Keratinocyte (primary cell): Measurements from ENCODE around the gene CLEC16A. TPM values are rescaled to one million over a fixed set of nuclear protein-coding genes. Genes with fewer than 3 reads are reported as not detected.

Experiments used
- DNase-seq: peaks from one replicate; pipeline ENCODE4 v3.0.0-alpha.2; 2011; ENCODE audit warnings: low read depth, missing footprints, low spot score
- FAIRE-seq: peaks from 2 replicates; lab custom pipeline; 2011; peaks lifted over from hg19 to GRCh38; lab: Jason Lieb, UNC
- H2AFZ ChIP-seq: 2 replicates; pipeline ENCODE4 v1.6.0; 2012; ENCODE audit warnings: low read length, control low read depth, inconsistent platforms; ENCODE audit not compliant: control insufficient read depth
- H3K27ac ChIP-seq: 2 replicates; pipeline ENCODE4 v1.5.1; 2011; ENCODE audit warnings: low read length; ENCODE audit not compliant: control insufficient read depth, insufficient read depth
- H3K27me3 ChIP-seq: 3 replicates; pipeline ENCODE4 v1.6.0; 2011; ENCODE audit warnings: low read length; ENCODE audit not compliant: control insufficient read depth, insufficient read depth; ENCODE audit errors: extremely low read depth
- H3K36me3 ChIP-seq, 2 experiments: 2 replicates in 1 of 2; 3 replicates in 1 of 2; pipeline ENCODE4 v1.5.1; 2011; ENCODE audit warnings: low read length in 2 of 2, mild to moderate bottlenecking in 1 of 2; ENCODE audit not compliant: control insufficient read depth in 2 of 2, insufficient read depth in 2 of 2; ENCODE audit errors: extremely low read depth in 1 of 2
- H3K4me1 ChIP-seq: 3 replicates; pipeline ENCODE4 v1.5.1; 2011; ENCODE audit warnings: low read length; ENCODE audit not compliant: control insufficient read depth, insufficient read depth; ENCODE audit errors: extremely low read depth
- H3K4me2 ChIP-seq: 3 replicates; pipeline ENCODE4 v1.6.0; 2011; ENCODE audit warnings: low read depth, low read length; ENCODE audit not compliant: control insufficient read depth, insufficient read depth; ENCODE audit errors: extremely low read depth
- H3K4me3 ChIP-seq, 3 experiments: fragments of 200-600 bp in 1 of 3; sonication (generic) in 1 of 3; 2 replicates in 2 of 3; 3 replicates in 1 of 3; pipeline ENCODE4 v1.5.1; 2011 to 2016; ENCODE audit warnings: low read length in 3 of 3, mild to moderate bottlenecking in 3 of 3, control low read depth in 2 of 3, inconsistent platforms in 1 of 3, low read depth in 1 of 3, mixed read lengths in 1 of 3, mixed run types in 1 of 3, moderate library complexity in 1 of 3; ENCODE audit not compliant: control insufficient read depth in 2 of 3, insufficient read depth in 2 of 3; ENCODE audit errors: extremely low read depth in 1 of 3
- H3K79me2 ChIP-seq: 2 replicates; pipeline ENCODE4 v1.6.0; 2012; ENCODE audit warnings: low read length; ENCODE audit not compliant: control insufficient read depth, insufficient read depth
- H3K9ac ChIP-seq: 3 replicates; pipeline ENCODE4 v1.6.0; 2011; ENCODE audit warnings: low read length; ENCODE audit not compliant: control insufficient read depth, insufficient read depth; ENCODE audit errors: extremely low read depth
- H3K9me1 ChIP-seq: 3 replicates; pipeline ENCODE4 v1.6.0; 2011; ENCODE audit warnings: low read length; ENCODE audit not compliant: control insufficient read depth, insufficient read depth; ENCODE audit errors: extremely low read depth
- H3K9me3 ChIP-seq: 2 replicates; pipeline ENCODE4 v1.5.1; 2012; ENCODE audit warnings: low read depth, low read length; ENCODE audit not compliant: control insufficient read depth
- H4K20me1 ChIP-seq: 3 replicates; pipeline ENCODE4 v1.6.0; 2011; ENCODE audit warnings: low read length; ENCODE audit not compliant: control insufficient read depth, insufficient read depth; ENCODE audit errors: extremely low read depth
- EZH2 ChIP-seq: IDR thresholded peaks from one replicate; pipeline ENCODE4 v1.6.1; 2012; ENCODE audit warnings: inconsistent platforms, mild to moderate bottlenecking, low read length, moderate library complexity
- dilution Hi-C: fragments of 300-500 bp; cut with MboI; formaldehyde crosslinking; loops from one replicate; pipeline ENCODE4 v1.7.0; 2020; ENCODE audit warnings: low sequenced_read_pairs; ENCODE audit not compliant: extremely low pct_ligation_motif_present
- polyA plus RNA-seq, 5 experiments: library from polyadenylated mRNA; depleted of rRNA in 3 of 5; stranded (reverse) in 3 of 5; stranded (forward) in 1 of 5; unstranded in 1 of 5; fragments of >200 nt; gene quantifications; 1 replicate in 1 of 5; 2 replicates in 3 of 5; 3 replicates in 1 of 5; pipeline versions ENCODE4 v1.2.1 to v1.2.3, GENCODE V29; 2011 to 2012; ENCODE audit warnings: missing spikeins in 2 of 5, low read depth in 1 of 5, low replicate concordance in 1 of 5
- TF ChIP-seq, protein P1 (sequence below), 3 experiments: IDR thresholded peaks in 1 of 3; conservative IDR thresholded peaks in 1 of 3; optimal IDR thresholded peaks in 1 of 3; 2 replicates in 2 of 3; 3 replicates in 1 of 3; pipeline versions ENCODE3 to v1.5.1; 2011; ENCODE audit warnings: low read length in 3 of 3, mild to moderate bottlenecking in 3 of 3, moderate library complexity in 2 of 3, control low read depth in 1 of 3, inconsistent platforms in 1 of 3; ENCODE audit not compliant: insufficient read depth in 2 of 3; ENCODE audit errors: extremely low read depth in 1 of 3

CLEC16A gene
- polyA plus RNA-seq, 1 donor (not counting 4 experiments of a cell fraction or from before 2014, with no cell fraction given): 9.5 TPM

DNA sequence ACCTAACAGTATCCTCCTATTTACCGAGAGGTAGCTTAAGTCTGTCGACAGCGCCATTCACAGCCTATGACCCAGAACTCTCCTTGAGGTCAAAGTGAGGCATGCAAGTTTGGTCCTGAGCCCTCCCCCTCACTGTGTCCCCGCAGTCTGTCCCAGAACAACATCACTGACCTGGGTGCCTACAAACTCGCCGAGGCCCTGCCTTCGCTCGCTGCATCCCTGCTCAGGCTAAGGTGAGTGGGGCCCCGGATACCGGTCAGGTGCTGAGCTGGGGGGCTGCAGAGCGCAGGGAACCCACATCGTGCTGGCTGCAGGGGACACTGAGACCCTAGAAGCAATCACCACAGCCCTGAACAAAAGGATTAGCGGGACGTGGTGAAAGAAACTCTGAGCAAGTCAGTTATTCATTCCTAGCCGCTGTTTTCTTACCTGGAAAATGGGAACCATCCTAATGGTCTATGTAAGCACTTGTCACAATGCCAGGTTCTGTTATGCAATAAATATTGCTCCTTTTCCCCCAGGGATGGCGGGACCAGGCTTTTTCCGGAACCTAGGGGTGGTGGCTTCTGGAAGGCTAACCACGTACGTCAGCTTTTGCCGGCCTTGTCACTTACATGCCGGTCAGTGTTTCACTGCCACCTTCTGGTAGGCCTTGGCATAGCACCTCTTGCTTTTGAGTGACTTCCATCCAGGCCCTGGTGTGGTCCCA is 25.9 kb upstream of the CLEC16A start:
- Histone ChIP-seq H3K9me1 (no peaks in the 10 kb centered on the region), H3K27ac (no peak overlapping the region), H2AFZ (no peak overlapping the region), H3K9me3 (no peaks in the 10 kb centered on the region), H3K79me2 (no peaks in the 10 kb centered on the region), H3K36me3 (no peaks in the 10 kb centered on the region), H3K4me1 (peaks cover 3% of the 10 kb centered on the region), H3K4me2 (peak overlapping the region; percentile 22), H3K27me3 (no peaks in the 10 kb centered on the region), H3K4me3 (no peak overlapping the region), H3K9ac (no peak overlapping the region), H4K20me1 (no peaks in the 10 kb centered on the region)
- dilution Hi-C loops: loop anchor here (25.0 kb wide), 1 partner anchor 181 kb away; the partner anchor contains the start of gene NUBP1
- DNase-seq (peak; percentile 84), FAIRE-seq (peak; percentile 71)
- no peak for TF ChIP-seq EZH2
- TF ChIP-seq, protein P1, sequence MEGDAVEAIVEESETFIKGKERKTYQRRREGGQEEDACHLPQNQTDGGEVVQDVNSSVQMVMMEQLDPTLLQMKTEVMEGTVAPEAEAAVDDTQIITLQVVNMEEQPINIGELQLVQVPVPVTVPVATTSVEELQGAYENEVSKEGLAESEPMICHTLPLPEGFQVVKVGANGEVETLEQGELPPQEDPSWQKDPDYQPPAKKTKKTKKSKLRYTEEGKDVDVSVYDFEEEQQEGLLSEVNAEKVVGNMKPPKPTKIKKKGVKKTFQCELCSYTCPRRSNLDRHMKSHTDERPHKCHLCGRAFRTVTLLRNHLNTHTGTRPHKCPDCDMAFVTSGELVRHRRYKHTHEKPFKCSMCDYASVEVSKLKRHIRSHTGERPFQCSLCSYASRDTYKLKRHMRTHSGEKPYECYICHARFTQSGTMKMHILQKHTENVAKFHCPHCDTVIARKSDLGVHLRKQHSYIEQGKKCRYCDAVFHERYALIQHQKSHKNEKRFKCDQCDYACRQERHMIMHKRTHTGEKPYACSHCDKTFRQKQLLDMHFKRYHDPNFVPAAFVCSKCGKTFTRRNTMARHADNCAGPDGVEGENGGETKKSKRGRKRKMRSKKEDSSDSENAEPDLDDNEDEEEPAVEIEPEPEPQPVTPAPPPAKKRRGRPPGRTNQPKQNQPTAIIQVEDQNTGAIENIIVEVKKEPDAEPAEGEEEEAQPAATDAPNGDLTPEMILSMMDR (optimal IDR thresholded peaks at IDR 0.05 in 1 of 3, IDR thresholded peaks at IDR 0.05 in 1 of 3, conservative IDR thresholded peaks at IDR 0.05 in 1 of 3; ENCODE audit: extremely low read depth in 1 of 3, insufficient read depth in 2 of 3, low read length in 3 of 3): peak; percentile 98 to 99 (median 99)

DNA sequence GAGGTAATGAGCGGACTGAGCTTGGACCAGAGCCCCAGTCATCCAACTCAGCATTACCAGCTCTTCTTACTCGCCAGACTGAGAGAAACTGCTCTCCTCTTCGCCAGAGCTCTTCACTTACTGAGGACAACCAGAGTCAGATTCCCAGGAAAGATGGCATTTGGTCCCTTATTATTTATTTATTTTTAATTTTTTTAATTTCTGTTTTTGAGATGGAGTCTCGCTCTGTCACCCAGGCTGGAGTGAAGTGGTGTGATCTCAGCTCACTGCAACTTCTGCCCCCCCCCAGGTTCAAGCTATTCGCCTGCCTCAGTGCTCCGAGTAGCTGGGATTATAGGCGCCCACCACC is 25.4 kb upstream of the CLEC16A start:
- TF ChIP-seq EZH2: no peak
- TF ChIP-seq, protein P1 (optimal IDR thresholded peaks at IDR 0.05 in 1 of 3, IDR thresholded peaks at IDR 0.05 in 1 of 3, conservative IDR thresholded peaks at IDR 0.05 in 1 of 3; ENCODE audit: extremely low read depth in 1 of 3, insufficient read depth in 2 of 3, low read length in 3 of 3): no peak
- FAIRE-seq: no peak
- Histone ChIP-seq H3K27ac (no peak overlapping the region), H3K79me2 (no peaks in the 10 kb centered on the region), H3K9me3 (no peaks in the 10 kb centered on the region), H4K20me1 (no peaks in the 10 kb centered on the region), H3K9me1 (no peaks in the 10 kb centered on the region), H3K27me3 (no peaks in the 10 kb centered on the region), H3K4me3 (no peak overlapping the region), H3K4me1 (peaks cover 3% of the 10 kb centered on the region), H2AFZ (no peak overlapping the region), H3K4me2 (no peak overlapping the region), H3K36me3 (no peaks in the 10 kb centered on the region), H3K9ac (no peak overlapping the region)
- dilution Hi-C loops: loop anchor here (25.0 kb wide), 1 partner anchor 182 kb away; the partner anchor contains the start of gene NUBP1
- DNase-seq: no peak
